Tibial artery (tissue), 4 donors: Measurements from ENCODE around the gene DLGAP5.

Experiments used
- DNase-seq, 2 donors: peaks; one replicate each; pipeline ENCODE4 v3.0.0-alpha.2; 2019
- H3K27ac ChIP-seq, 2 donors: fragments of 200-600 bp; sonication (generic) in 1 of 2; 1 replicate in 1 of 2; 2 replicates in 1 of 2; pipeline ENCODE4 v1.5.1; 2018 to 2019; ENCODE audit warnings: mild to moderate bottlenecking in 1 of 2
- H3K27me3 ChIP-seq, 2 donors: fragments of 200-600 bp; sonication (generic) in 1 of 2; one replicate each; pipeline versions ENCODE4 v1.5.1 to v1.6.0; 2016 to 2019
- H3K36me3 ChIP-seq, 3 donors: fragments of 200-600 bp; sonication (generic) in 2 of 3; one replicate each; pipeline ENCODE4 v1.5.1; 2016 to 2019; ENCODE audit warnings: mild to moderate bottlenecking in 2 of 3
- H3K4me1 ChIP-seq, 4 donors: fragments of 200-600 bp; sonication (generic) in 2 of 4; 1 replicate in 3 of 4; 2 replicates in 1 of 4; pipeline ENCODE4 v1.5.1; 2016 to 2019
- H3K4me3 ChIP-seq, 2 donors: fragments of 200-600 bp; sonication (generic) in 1 of 2; 1 replicate in 1 of 2; 2 replicates in 1 of 2; pipeline ENCODE4 v1.5.1; 2018 to 2019; ENCODE audit warnings: mild to moderate bottlenecking in 2 of 2
- H3K9me3 ChIP-seq, 3 donors: fragments of 200-600 bp; sonication (generic) in 1 of 3; one replicate each; pipeline ENCODE4 v1.5.1; 2016 to 2019
- CTCF ChIP-seq, 2 experiments: fragments of 200-600 bp in 1 of 2; fragments of 450-650 bp in 1 of 2; IDR thresholded peaks; one replicate each; pipeline ENCODE4 v1.5.1; 2017 to 2019; ENCODE audit warnings: antibody characterized with exemption in 2 of 2, mild to moderate bottlenecking in 1 of 2, moderate library complexity in 1 of 2
- intact Hi-C: fragments of 100-400 bp; cut with DNase I; formaldehyde crosslinking; loops from one replicate; pipeline ENCODE4 v1.15.0; 2023; ENCODE audit warnings: low total_unique reads

DLGAP5 gene

GRCh38 chr14:55207832-55208231 is 16.4 kb upstream of the DLGAP5 start:
- Histone ChIP-seq H3K4me1 (no peaks in the 10 kb centered on the region), H3K4me3 (no peak overlapping the region), H3K36me3 (no peaks in the 10 kb centered on the region), H3K27me3 (no peaks in the 10 kb centered on the region), H3K9me3 (no peaks in the 10 kb centered on the region), H3K27ac (no peak overlapping the region)
- DNase-seq, result no peak
- intact Hi-C loops, result no loop called here
- TF ChIP-seq CTCF (IDR thresholded peaks at IDR 0.05), result no peak

GRCh38 chr14:55206175-55206693 is 14.8 kb upstream of the DLGAP5 start:
- Histone ChIP-seq H3K4me3 (no peak overlapping the region), H3K9me3 (no peaks in the 10 kb centered on the region), H3K4me1 (no peaks in the 10 kb centered on the region), H3K27me3 (no peaks in the 10 kb centered on the region), H3K27ac (no peak overlapping the region), H3K36me3 (no peaks in the 10 kb centered on the region)
- intact Hi-C loops, result no loop called here
- no peak for DNase-seq
- no peak for TF ChIP-seq CTCF (IDR thresholded peaks at IDR 0.05)

- H3K27ac ChIP-seq, result no peak overlapping the region
- TF ChIP-seq CTCF (IDR thresholded peaks at IDR 0.05), result no peak
- DNase-seq, result no peak
- H3K36me3 ChIP-seq, result no peaks in the 10 kb centered on the region
- intact Hi-C loops, result no loop called here
- H3K4me3 ChIP-seq, result no peak overlapping the region
- no peaks in the 10 kb centered on the region for H3K9me3 ChIP-seq
- no peaks in the 10 kb centered on the region for H3K27me3 ChIP-seq
- H3K4me1 ChIP-seq, result no peaks in the 10 kb centered on the region
Measured at GRCh38 chr14:55201219-55202101, 10.1 kb upstream of the DLGAP5 start.

- Histone ChIP-seq H3K36me3 (no peaks in the 10 kb centered on the region), H3K9me3 (no peaks in the 10 kb centered on the region), H3K4me3 (no peak overlapping the region), H3K27ac (no peak overlapping the region), H3K4me1 (no peaks in the 10 kb centered on the region), H3K27me3 (no peaks in the 10 kb centered on the region)
- intact Hi-C loops, result no loop called here
- TF ChIP-seq CTCF (IDR thresholded peaks at IDR 0.05), result no peak
- no peak for DNase-seq
Measured at GRCh38 chr14:55200651-55201050, 9.3 kb upstream of the DLGAP5 start.

GRCh38 chr14:55198749-55199148 is 7.4 kb upstream of the DLGAP5 start:
- Histone ChIP-seq H3K27me3 (no peaks in the 10 kb centered on the region), H3K36me3 (no peaks in the 10 kb centered on the region), H3K4me1 (no peaks in the 10 kb centered on the region), H3K9me3 (no peaks in the 10 kb centered on the region), H3K27ac (no peak overlapping the region), H3K4me3 (no peak overlapping the region)
- DNase-seq, result no peak
- TF ChIP-seq CTCF (IDR thresholded peaks at IDR 0.05), result no peak
- intact Hi-C loops, result no loop called here
